GM19438 (cell line): ENCODE data around the gene LOXL4.

Experiments used
- ATAC-seq: cut with Tn5 transposase; IDR thresholded peaks from one replicate; pipeline ENCODE4 v1.9.1; 2021; ENCODE audit warnings: low read depth; ENCODE audit not compliant: unreplicated experiment

Gene LOXL4

DNA sequence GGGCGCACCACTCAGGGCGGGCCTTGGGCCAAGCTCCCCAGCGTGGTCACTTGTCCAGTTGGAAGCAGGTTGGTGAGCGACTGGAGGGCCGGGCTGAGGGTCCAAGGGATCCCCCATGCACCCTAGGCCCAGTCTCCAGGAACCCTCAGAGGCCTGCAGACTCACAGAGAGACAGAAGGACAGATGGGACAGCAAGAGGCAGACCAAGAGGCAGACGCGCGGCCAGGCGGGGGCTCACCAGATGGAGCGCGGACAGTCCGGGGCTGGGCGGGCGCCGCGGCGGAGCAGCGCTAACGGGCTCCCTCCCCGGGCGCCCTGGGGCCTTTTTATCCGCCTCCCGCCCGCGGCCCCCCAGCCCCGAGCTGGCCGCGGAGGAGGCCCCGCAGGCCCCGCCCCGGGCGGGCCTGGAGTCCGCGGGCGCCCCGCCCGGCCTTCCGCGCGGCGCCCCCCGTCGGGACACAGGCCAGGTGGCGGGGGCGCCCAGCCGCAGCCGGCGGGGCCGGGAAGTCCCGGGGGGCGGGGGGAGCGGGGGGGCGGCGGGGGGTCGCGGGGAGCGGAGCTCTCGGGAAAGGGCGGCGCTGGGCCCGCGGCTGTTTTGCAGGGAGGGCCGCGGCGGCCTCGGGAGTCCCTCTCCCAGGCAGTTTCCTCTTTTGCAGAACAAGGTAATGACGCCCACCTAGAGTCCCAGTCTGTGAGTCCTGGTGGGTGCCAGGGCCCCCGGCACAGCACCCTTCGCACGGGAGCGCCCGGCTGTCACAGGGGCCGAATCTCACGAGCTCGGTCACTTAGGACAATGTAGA lies at the start of gene LOXL4:
TSS of gene LOXL4 (minus strand) at position 301 of the 800 bp plus-strand sequence. CDS start 5,175 bp downstream, outside the sequence.
- no peak for ATAC-seq

- no peak for ATAC-seq
Observed at GRCh38 chr10:98316661-98317060, 48.7 kb upstream of the LOXL4 start.

GRCh38 chr10:98316170-98316569 lies 48.2 kb upstream of the LOXL4 start:
- no peak for ATAC-seq

GRCh38 chr10:98314532-98315284 lies 46.7 kb upstream of the LOXL4 start:
- no peak for ATAC-seq

- no peak for ATAC-seq
Observed at GRCh38 chr10:98313598-98313997, 45.6 kb upstream of the LOXL4 start.

GRCh38 chr10:98312822-98313221 lies 44.8 kb upstream of the LOXL4 start:
- ATAC-seq = no peak

GRCh38 chr10:98312349-98312748 lies 44.4 kb upstream of the LOXL4 start:
- ATAC-seq = no peak

DNA sequence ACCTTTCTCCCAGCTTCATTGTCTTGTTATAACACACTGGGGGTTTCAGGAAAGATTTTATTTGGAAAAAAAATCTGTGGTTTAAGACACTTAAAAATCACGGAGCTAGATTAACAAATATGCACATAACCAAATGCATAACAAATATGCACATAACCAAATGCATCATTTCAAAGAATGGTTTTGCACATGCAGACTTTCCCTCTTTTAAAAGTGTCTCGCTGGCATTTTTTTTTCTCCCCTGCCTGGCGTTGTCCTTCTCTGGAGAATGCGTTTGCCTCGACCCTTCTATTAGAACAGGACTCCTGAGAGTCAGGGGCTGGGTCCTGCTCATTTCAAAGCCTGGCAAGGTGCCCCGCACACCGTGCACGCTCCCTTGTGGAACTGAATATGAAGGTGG lies 42.7 kb upstream of the LOXL4 start:
- ATAC-seq = no peak

GRCh38 chr10:98309366-98310355 lies 41.7 kb upstream of the LOXL4 start:
- no peak for ATAC-seq

DNA sequence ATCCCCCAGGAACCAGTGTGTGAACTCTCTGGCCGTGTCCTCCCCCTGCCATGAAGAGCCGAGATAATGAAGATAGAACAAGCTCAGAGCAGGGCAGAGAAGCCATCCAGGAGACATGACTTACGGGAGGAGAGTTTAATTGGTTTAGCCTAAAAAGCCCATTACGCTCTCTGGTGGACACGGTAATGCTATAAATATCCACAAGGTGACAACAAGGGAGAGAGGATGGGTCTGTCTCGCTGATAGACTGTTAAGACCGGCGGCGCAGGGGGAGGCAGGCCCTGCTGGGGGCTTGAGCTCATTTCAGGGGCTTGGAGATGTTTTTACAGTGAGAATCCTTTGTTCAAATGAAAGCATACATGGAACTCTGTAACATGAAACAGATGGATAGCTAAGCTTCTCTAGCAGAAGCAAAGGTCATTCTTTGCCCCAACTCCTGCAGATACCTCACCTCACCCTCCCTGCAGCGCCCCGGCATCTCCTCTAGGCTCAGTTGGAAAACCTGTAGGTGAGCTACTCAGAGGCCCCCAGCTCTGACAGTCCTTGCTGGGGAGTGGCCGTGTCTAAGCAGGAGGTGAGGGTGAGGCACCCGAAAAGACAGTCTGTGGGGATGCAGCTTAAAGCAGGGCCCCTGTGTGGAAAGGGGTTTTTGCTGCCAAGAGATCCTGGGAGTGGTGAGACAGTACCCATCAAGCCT lies 40.8 kb upstream of the LOXL4 start:
- ATAC-seq = no peak

- ATAC-seq = no peak
Observed at GRCh38 chr10:98307916-98308541, 40.0 kb upstream of the LOXL4 start.

- ATAC-seq = no peak
Observed at GRCh38 chr10:98306501-98306900, 38.5 kb upstream of the LOXL4 start.

DNA sequence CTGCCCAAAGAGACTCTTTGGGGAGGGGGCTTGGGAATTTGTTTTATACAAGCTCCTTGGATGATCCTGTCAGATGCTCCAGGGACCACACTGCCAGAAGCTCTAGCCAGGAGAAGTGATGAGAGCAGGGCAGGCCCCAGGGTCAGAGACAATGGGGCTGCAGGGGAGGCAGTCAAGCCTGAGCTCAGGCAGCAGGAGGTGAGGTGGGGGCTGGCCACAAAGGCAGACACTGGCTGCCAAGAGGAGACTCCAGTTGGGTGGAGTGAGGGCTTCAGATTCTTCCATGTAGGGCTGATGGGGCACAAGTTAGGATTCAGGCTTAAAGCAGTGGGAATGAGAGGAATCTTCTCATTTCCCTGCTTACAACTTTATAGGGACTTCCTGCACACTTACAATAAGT lies 35.6 kb upstream of the LOXL4 start:
- no peak for ATAC-seq

- no peak for ATAC-seq
Observed at GRCh38 chr10:98302741-98303365, 34.9 kb upstream of the LOXL4 start.

- ATAC-seq = no peak
Observed at GRCh38 chr10:98301664-98302319, 33.8 kb upstream of the LOXL4 start.

- ATAC-seq = no peak
Observed at GRCh38 chr10:98300526-98301229, 32.7 kb upstream of the LOXL4 start.

DNA sequence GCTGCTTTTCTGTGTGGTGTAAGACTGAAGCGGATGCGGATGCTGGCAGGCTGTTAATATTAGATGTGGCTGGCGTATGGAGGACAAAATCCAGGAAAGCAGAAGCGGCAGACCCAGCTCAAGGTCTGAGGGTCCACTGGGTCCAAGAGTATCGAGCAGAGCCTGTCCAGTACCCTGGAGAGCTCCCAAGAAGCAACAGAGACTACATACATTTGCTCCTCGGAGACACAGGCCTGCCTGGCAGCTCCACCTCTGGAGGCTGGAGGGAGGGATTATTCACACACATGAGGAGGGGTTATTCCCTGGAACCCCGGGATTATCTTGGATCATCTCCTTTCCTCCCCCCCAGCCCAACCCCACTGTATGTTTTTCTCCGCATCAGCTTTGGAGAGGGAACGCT lies 31.3 kb upstream of the LOXL4 start:
- no peak for ATAC-seq

DNA sequence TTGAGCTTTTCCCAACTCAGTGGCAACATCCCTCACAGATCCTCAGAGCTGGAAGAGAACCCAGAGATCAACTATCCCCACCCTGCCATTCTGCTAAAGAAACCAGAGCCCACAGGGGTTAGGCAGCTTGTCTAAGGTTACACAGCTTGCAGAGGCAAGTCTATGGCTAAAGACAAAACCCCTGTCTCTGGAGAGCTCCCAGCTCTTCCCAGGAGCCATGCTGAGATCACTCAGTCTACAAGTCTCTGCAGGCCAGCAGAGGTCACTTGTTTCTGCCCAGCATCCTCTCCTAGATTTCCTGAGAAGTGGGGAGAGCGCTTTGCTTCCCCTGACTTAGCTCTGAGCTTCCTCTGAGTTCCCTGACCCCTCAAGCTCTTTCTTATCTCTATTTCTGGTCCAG lies 28.5 kb upstream of the LOXL4 start:
- ATAC-seq = no peak
